ENCODE results near the gene NHLRC3. TPM values are rescaled to one million over a fixed set of nuclear protein-coding genes. Genes with fewer than 3 reads are reported as not detected.

NHLRC3 gene
- total RNA-seq, 4 donors from 2014 or later = 11.6 to 25.5 (median 20.9) TPM

DNA sequence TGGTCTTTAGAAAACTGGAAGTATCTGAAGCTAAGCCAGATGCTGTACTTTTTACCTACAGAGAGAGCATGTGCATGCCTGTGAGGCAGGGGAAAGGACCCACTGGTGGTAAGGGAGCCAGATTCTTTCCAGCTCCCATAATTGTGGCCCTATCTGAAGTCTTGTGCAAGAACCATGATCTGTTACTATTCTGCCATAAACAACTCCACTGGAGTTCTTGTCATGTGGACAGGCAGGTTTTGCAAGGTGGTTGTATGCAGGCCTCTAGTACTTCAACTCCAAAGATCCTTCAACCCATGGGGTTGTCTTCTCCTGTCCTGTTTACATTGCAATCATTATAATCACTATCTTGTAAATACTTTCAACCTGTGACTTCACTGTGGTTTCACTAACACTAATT lies 14.5 kb upstream of the NHLRC3 start:
- Histone ChIP-seq H3K27me3 (no peaks in the 10 kb centered on the region), H3K36me3 (peaks cover 0 to 70% (median 0%) of the 10 kb centered on the region in 3 donors), H3K27ac (no peak overlapping the region), H3K9me3 (no peaks in the 10 kb centered on the region), H3K4me1 (no peaks in the 10 kb centered on the region), H3K4me3 (no peak overlapping the region)
- no peak for DNase-seq
- no peak for TF ChIP-seq POLR2A (IDR thresholded peaks at IDR 0.05)
- TF ChIP-seq, protein P1, sequence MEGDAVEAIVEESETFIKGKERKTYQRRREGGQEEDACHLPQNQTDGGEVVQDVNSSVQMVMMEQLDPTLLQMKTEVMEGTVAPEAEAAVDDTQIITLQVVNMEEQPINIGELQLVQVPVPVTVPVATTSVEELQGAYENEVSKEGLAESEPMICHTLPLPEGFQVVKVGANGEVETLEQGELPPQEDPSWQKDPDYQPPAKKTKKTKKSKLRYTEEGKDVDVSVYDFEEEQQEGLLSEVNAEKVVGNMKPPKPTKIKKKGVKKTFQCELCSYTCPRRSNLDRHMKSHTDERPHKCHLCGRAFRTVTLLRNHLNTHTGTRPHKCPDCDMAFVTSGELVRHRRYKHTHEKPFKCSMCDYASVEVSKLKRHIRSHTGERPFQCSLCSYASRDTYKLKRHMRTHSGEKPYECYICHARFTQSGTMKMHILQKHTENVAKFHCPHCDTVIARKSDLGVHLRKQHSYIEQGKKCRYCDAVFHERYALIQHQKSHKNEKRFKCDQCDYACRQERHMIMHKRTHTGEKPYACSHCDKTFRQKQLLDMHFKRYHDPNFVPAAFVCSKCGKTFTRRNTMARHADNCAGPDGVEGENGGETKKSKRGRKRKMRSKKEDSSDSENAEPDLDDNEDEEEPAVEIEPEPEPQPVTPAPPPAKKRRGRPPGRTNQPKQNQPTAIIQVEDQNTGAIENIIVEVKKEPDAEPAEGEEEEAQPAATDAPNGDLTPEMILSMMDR (IDR thresholded peaks at IDR 0.05) = no peak

DNA sequence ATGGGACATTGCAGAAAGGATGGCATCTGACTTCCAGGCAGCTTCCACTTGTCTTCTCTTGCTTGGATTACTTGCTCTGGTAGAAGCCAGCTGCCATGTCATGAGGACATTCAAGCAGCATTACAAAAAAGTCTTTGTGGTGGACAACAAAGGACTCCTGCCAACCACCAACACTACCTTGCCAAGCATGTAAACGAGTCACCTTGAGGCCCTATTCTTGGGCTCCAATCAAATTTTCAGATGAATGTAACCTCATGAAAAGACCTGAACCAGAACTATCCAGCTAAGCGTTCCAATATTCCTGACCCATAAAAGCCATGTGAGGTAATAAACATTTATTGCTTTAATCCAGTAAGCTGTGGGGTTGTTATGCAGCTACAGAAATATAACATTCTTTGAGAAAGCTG lies 12.8 kb upstream of the NHLRC3 start:
- DNase-seq = no peak
- TF ChIP-seq POLR2A (IDR thresholded peaks at IDR 0.05) = no peak
- TF ChIP-seq, protein P1 (IDR thresholded peaks at IDR 0.05) = no peak
- H3K36me3 ChIP-seq = peaks cover 0 to 70% (median 0%) of the 10 kb centered on the region in 3 donors
- no peak overlapping the region for H3K4me3 ChIP-seq
- H3K27me3 ChIP-seq = no peaks in the 10 kb centered on the region
- no peaks in the 10 kb centered on the region for H3K9me3 ChIP-seq
- H3K4me1 ChIP-seq = no peaks in the 10 kb centered on the region
- no peak overlapping the region for H3K27ac ChIP-seq

DNA sequence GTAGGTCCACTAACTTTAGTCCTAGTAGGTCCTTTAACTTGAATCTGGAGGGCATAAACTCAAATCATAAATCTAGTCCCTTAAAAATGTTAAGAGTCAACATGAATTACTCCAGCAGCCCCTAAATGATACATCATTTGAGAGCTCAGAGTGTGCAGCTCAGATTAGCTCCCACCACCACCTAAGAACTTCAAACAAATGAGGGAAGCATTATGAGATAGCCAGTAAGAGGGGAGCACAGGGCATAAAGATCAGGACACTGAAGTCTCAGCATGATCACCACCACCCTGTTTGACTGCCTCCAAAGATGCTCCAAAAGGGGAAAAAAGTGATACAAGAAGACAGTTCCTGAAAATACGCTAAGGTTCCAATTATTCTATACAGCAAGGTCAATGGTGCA lies 6.1 kb upstream of the NHLRC3 start:
- no peaks in the 10 kb centered on the region for H3K27me3 ChIP-seq
- no peaks in the 10 kb centered on the region for H3K9me3 ChIP-seq
- peaks cover 0 to 21% (median 0%) of the 10 kb centered on the region in 4 donors for H3K4me1 ChIP-seq
- no peak for DNase-seq
- H3K27ac ChIP-seq = no peak overlapping the region
- TF ChIP-seq, protein P1 (IDR thresholded peaks at IDR 0.05) = no peak
- TF ChIP-seq POLR2A (IDR thresholded peaks at IDR 0.05) = no peak
- no peak overlapping the region for H3K4me3 ChIP-seq
- H3K36me3 ChIP-seq = peaks cover 0 to 12% (median 0%) of the 10 kb centered on the region in 3 donors

DNA sequence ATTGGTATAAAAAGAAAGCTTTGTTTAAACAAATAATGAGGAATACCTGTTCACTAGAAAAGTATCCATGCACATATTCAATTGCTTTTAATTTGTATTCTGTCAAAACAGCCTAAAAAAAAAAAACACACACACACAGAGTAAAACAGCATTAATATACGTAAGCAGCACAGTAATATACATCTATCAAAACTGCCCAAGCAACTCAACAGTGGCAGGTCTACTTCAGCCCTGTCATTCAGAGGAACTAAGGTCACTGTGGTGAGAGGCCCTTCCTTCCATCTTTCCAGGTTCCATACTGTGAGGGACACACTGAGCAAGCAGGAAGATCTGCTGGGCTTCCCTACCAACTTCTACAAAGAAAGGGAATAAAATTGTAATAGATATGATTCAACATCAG lies 4.2 kb upstream of the NHLRC3 start:
- no peaks in the 10 kb centered on the region for H3K27me3 ChIP-seq
- H3K27ac ChIP-seq = no peak overlapping the region
- TF ChIP-seq POLR2A (IDR thresholded peaks at IDR 0.05) = no peak
- H3K4me1 ChIP-seq = peaks cover 0 to 22% (median 2%) of the 10 kb centered on the region in 4 donors
- H3K9me3 ChIP-seq = no peaks in the 10 kb centered on the region
- H3K36me3 ChIP-seq = no peaks in the 10 kb centered on the region
- no peak for DNase-seq
- H3K4me3 ChIP-seq = no peak overlapping the region

DNA sequence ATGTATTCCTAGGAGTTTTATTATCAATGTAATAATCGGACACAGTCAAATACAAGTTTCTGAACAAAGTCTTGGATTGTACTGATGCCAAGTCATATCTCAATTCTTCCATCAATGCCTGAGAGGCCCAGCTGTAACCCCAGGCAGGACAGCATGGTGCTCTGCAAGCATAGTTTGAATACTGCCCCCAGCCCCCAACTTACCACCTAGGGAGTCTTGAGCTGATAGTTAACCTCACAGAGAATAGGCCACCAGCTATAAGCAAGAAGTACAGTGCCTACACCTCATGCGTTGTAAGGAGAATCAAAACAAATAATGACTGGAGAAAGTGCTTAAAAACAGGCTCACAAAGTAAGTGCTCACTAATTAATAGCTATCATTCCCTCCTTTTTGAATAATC lies 3.1 kb upstream of the NHLRC3 start:
- Histone ChIP-seq H3K27ac (no peak overlapping the region), H3K9me3 (no peaks in the 10 kb centered on the region), H3K27me3 (no peaks in the 10 kb centered on the region), H3K4me3 (peak overlapping the region in 2 of 4 donors; percentile 88 to 92), H3K4me1 (peaks cover 0 to 29% (median 4%) of the 10 kb centered on the region in 4 donors), H3K36me3 (no peaks in the 10 kb centered on the region)
- DNase-seq = no peak
- no peak for TF ChIP-seq POLR2A (IDR thresholded peaks at IDR 0.05)
- TF ChIP-seq, protein P1 (IDR thresholded peaks at IDR 0.05) = no peak

DNA sequence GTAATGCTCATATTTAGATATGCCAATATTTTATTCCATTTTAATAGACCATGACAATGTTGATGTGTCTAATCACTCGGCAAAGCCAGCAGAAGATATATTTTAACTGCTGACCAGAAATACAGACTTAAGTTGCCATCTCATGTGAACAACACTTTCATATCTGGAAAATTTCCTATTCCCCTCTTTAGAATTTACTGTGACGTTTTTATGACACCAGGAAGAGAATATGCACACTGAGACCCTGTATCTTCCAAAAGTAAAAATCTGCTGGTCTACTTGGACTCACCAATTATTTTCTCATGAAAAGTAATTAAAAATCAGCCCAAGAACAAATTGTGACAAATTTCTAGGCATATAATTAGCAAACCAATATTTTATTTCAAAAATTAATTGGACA lies 2.5 kb upstream of the NHLRC3 start:
- Histone ChIP-seq H3K27me3 (no peaks in the 10 kb centered on the region), H3K27ac (no peak overlapping the region), H3K9me3 (no peaks in the 10 kb centered on the region), H3K36me3 (no peaks in the 10 kb centered on the region), H3K4me1 (peaks cover 0 to 29% (median 4%) of the 10 kb centered on the region in 4 donors), H3K4me3 (peak overlapping the region in 2 of 4 donors; percentile 88 to 92)
- TF ChIP-seq, protein P1 (IDR thresholded peaks at IDR 0.05) = no peak
- no peak for TF ChIP-seq POLR2A (IDR thresholded peaks at IDR 0.05)
- no peak for DNase-seq
